C4-2B (cell line): ENCODE results near the gene MLLT3.

Experiments
- H3K27ac ChIP-seq: fragments of 450-650 bp; 2 replicates; pipeline ENCODE4 v1.5.1; 2017
- ZFX ChIP-seq: fragments of 450-650 bp; IDR thresholded peaks from 2 replicates; pipeline ENCODE4 v1.6.1; 2017
- TF ChIP-seq, protein P1 (sequence below): fragments of 450-650 bp; conservative IDR thresholded peaks from 2 replicates; pipeline ENCODE4 v1.5.1; 2017; ENCODE audit warnings: mild to moderate bottlenecking

The MLLT3 gene

DNA sequence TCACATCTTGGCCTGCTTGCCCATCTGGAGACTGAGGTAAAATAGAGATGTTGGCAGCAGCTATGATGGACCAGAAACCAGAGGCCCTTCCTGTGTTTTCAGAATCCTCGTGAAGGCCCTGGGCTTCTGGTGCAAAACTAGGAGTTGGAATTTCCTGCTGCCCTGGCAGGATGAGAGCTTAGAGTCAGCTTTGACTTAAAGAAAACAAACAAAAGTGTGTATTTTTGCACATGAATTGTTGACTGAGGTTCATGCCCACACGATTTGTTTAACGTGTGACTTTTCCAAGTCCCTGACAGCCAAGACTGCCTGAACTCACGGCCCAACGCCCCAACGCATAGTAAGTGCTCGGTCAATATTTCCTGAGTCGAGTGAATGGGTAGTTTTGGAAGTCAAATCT, 303.1 kb downstream of the MLLT3 start:
- TF ChIP-seq, protein P1, sequence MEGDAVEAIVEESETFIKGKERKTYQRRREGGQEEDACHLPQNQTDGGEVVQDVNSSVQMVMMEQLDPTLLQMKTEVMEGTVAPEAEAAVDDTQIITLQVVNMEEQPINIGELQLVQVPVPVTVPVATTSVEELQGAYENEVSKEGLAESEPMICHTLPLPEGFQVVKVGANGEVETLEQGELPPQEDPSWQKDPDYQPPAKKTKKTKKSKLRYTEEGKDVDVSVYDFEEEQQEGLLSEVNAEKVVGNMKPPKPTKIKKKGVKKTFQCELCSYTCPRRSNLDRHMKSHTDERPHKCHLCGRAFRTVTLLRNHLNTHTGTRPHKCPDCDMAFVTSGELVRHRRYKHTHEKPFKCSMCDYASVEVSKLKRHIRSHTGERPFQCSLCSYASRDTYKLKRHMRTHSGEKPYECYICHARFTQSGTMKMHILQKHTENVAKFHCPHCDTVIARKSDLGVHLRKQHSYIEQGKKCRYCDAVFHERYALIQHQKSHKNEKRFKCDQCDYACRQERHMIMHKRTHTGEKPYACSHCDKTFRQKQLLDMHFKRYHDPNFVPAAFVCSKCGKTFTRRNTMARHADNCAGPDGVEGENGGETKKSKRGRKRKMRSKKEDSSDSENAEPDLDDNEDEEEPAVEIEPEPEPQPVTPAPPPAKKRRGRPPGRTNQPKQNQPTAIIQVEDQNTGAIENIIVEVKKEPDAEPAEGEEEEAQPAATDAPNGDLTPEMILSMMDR, result no peak
- no peak for TF ChIP-seq ZFX
- H3K27ac ChIP-seq, result no peak overlapping the region

- no peak overlapping the region for H3K27ac ChIP-seq
- TF ChIP-seq ZFX, result no peak
- TF ChIP-seq, protein P1, result no peak
Measured at GRCh38 chr9:20317701-20318100, 304.6 kb downstream of the MLLT3 start.

DNA sequence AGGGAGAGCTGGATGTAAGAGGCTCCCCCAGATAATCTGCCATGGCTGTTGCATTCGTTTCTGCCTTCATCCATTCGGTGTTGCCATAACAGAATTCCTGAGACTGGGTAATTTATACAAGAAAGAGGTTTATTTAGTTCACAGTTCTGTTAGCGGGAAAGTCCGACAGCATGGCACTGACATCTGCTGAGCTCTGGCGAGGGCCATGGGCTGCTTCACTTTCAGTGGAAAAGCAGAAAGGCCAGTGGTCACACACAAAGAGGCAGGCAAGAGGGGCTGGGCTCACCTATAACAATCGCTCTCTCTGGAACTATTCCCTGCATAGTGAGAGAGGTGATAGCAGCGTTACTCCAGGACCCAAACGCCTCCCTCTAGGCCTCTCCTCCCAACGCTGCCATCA, 305.9 kb downstream of the MLLT3 start:
- no peak for TF ChIP-seq ZFX
- TF ChIP-seq, protein P1, result no peak
- no peak overlapping the region for H3K27ac ChIP-seq

DNA sequence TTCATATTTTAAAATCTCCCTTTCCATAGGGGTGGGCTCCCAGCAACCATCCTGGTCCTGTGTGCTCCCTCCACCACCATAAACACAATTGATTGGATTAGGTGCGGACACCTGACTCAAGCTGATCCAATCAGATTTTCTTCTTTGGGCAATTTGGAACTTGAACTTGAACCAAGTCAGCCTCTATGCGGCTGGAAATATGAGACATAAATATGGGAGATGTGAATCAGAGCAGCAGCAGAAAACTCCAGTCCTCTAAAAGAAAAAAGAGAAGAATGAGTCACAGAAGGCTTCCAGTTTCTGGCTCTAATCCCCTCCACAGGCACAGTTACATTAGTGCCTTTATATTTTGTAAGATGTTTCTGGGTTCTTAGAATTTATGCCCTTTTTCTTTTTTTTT, 306.6 kb downstream of the MLLT3 start:
- TF ChIP-seq, protein P1, result no peak
- TF ChIP-seq ZFX, result no peak
- H3K27ac ChIP-seq, result no peak overlapping the region

DNA sequence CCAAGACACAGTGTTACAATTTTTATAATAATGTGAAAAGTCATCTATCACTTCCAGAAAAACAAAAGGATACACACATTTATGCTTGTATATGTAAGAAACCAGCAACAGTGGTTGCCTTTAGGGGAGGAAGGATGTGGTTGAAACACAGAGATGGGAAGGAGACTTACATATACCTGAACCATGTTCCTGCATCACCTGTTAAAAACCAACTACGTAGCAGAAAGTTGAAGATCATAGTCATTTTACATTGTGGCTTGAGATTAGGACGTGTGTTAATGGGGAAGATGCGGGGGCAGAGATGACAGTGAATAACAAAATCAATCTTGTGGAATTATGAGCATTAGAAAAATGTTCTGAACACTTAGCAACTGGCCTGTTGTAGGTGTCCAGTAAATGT, 307.3 kb downstream of the MLLT3 start:
- H3K27ac ChIP-seq, result no peak overlapping the region

GRCh38 chr9:20313415-20313814, 308.9 kb downstream of the MLLT3 start:
- no peak overlapping the region for H3K27ac ChIP-seq
- TF ChIP-seq, protein P1, result no peak
- no peak for TF ChIP-seq ZFX

More for the DNA sequence above, 307.3 kb downstream of the MLLT3 start:
- TF ChIP-seq ZFX, result no peak
- TF ChIP-seq, protein P1, result no peak

DNA sequence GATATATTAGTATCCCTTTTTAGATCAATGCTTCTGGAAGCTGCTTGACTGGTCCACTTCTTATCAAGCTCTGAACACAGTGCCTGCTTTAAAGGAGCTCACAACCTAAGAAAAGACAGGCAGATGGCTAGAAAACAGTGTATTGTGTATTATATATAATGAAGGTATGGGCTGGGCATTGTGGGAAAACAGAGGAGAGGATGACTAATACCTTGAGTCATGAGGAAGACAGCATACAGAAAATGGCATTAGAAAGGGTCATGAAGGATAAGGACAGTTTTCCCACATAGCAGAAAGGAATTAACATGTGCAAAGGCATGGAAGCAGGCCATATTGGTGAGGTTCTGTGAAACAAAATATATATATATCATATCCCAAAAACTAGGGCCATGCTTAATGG, 309.6 kb downstream of the MLLT3 start:
- no peak overlapping the region for H3K27ac ChIP-seq
- no peak for TF ChIP-seq ZFX
- TF ChIP-seq, protein P1, result no peak
